ENCODE measurements around the gene EMX1. TPM values are rescaled to one million over a fixed set of nuclear protein-coding genes. Genes with fewer than 3 reads are reported as not detected.

EMX1 gene
- polyA plus RNA-seq, 1 experiment = not detected

DNA sequence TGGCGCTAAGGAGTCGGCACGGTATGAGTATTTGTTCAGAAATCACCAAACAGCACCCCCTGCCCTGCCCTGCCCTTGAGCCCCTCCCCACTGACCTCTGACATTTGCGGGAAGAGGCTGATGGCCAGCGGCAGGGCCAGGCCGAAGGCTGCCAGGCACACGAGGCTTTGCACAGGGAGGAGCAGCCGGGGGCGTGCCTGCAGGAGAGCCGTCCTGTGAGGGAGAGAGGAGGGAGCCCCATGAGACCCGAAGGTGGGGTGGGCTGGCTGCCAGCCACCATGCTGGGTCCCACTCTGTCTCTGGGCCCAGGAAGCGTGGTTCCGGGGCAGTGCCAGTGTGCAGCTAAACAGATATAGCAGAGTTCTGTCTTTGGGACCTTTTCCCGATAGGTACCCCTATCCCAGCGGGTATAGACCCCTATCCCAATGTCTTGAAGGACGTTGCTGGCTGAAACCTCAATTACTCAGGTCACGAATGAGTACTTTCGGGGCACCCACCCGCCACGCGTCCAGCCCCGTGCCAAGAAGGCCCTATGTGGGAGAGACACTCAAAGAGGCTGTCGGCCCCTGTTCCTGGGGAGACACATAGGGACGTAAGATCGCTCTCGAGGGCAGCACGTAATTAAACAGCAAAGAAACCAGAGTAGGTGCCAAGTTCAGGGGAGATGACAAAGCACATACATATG, 43.9 kb downstream of the EMX1 start:
- no peaks in the 10 kb centered on the region for H3K27me3 ChIP-seq (ENCODE audit: control insufficient read depth, insufficient read depth, low read length)
- ChIA-PET POLR2A (no interaction called here), CTCF (no interaction called here)
- TF ChIP-seq CTCF (IDR thresholded peaks at IDR 0.05; ENCODE audit: low read depth, low read length) = no peak
- H3K4me3 ChIP-seq (ENCODE audit: low read depth, low read length) = no peak overlapping the region
- DNase-seq (ENCODE audit: low read depth, low spot score) = no peak
- no peak overlapping the region for H3K27ac ChIP-seq (ENCODE audit: low read depth, low read length)
- H3K9me3 ChIP-seq (ENCODE audit: control insufficient read depth, insufficient read depth, low read length) = no peaks in the 10 kb centered on the region

- TF ChIP-seq CTCF (IDR thresholded peaks at IDR 0.05; ENCODE audit: low read depth, low read length) = no peak
- H3K9me3 ChIP-seq (ENCODE audit: control insufficient read depth, insufficient read depth, low read length) = no peaks in the 10 kb centered on the region
- H3K27me3 ChIP-seq (ENCODE audit: control insufficient read depth, insufficient read depth, low read length) = no peaks in the 10 kb centered on the region
- H3K27ac ChIP-seq (ENCODE audit: low read depth, low read length) = no peak overlapping the region
- POLR2A ChIA-PET = no interaction called here
- CTCF ChIA-PET = interaction anchor here (1.2 kb wide), 1 partner anchor 68 kb away, joined by 4 read pairs; no protein-coding TSS in a partner anchor
- H3K4me3 ChIP-seq (ENCODE audit: low read depth, low read length) = no peak overlapping the region
- DNase-seq (ENCODE audit: low read depth, low spot score) = no peak
These were observed 44.6 kb downstream of the EMX1 start for GRCh38 chr2:72961853-72962468.

DNA sequence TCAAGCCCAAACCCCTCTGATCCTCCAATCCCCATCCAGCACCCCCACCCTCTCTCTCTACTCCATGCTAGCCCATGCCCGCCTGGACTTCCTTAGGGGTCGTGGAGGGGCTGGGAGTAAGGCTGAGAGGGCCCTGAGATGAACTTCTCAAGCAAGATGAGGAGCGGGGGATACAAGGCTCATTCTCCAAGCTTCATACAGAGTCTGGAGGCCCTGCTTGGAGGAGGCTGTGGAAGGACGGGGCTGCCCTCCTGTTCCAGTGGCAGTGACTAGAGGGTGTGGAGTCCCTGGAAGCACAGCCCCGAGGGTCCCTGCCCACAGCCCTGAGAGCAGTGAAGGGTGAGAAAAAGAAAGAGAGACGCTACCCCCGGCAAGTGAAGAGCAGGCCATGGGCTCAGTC, 45.6 kb downstream of the EMX1 start:
- ChIA-PET POLR2A (no interaction called here), CTCF (interaction anchor here (1.2 kb wide), 1 partner anchor 69 kb away, joined by 4 read pairs; no protein-coding TSS in a partner anchor)
- no peak for TF ChIP-seq CTCF (IDR thresholded peaks at IDR 0.05; ENCODE audit: low read depth, low read length)
- Histone ChIP-seq H3K27me3 (ENCODE audit: control insufficient read depth, insufficient read depth, low read length) (no peaks in the 10 kb centered on the region), H3K4me3 (ENCODE audit: low read depth, low read length) (no peak overlapping the region), H3K9me3 (ENCODE audit: control insufficient read depth, insufficient read depth, low read length) (no peaks in the 10 kb centered on the region), H3K27ac (ENCODE audit: low read depth, low read length) (no peak overlapping the region)
- DNase-seq (ENCODE audit: low read depth, low spot score) = no peak

DNA sequence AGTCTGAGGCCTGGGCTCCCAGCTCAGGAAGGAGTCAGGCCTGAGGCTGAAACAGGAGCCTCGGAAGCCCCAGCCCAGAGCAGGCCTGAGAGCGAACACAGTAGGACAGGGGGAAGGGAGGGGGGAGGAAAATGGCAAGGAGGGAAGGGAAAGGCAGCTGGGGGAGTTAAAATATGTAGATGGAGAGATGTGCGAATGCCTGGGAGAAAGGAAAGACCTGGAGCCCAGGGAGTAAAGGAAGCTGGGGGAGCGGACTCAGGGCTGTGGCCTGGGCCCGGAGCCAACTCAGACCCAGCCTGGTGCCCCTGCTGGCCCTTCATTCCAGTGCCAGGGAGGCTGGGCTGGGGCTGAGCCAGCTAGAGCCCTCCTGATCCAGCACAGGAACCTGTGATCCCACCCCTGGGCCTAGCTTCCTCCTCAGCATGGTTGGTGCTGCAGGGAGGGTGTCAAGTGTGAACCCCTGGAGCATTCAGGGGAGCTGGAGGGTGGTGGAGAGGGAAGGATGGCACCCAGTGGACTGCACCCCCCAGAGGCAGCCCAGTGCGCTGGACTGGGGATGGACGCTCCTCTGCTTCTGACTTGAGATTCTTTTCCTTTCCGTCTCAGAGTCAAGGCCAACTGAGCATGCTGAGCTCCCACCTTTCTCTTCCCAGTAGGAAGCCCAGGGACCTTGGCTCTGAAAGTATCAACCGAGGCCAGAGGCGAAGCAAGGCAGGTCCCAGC, 46.3 kb downstream of the EMX1 start:
- no peaks in the 10 kb centered on the region for H3K27me3 ChIP-seq (ENCODE audit: control insufficient read depth, insufficient read depth, low read length)
- CTCF ChIA-PET = interaction anchor here (1.0 to 1.3 kb wide), 3 partner anchors 10 to 70 kb away, joined by 3 to 5 read pairs (median 4); no protein-coding TSS in a partner anchor
- DNase-seq (ENCODE audit: low read depth, low spot score) = no peak
- H3K9me3 ChIP-seq (ENCODE audit: control insufficient read depth, insufficient read depth, low read length) = no peaks in the 10 kb centered on the region
- no peak overlapping the region for H3K27ac ChIP-seq (ENCODE audit: low read depth, low read length)
- TF ChIP-seq CTCF (IDR thresholded peaks at IDR 0.05; ENCODE audit: low read depth, low read length) = no peak
- POLR2A ChIA-PET = no interaction called here
- H3K4me3 ChIP-seq (ENCODE audit: low read depth, low read length) = no peak overlapping the region

- DNase-seq (ENCODE audit: low read depth, low spot score) = no peak
- Histone ChIP-seq H3K27ac (ENCODE audit: low read depth, low read length) (no peak overlapping the region), H3K9me3 (ENCODE audit: control insufficient read depth, insufficient read depth, low read length) (no peaks in the 10 kb centered on the region), H3K27me3 (ENCODE audit: control insufficient read depth, insufficient read depth, low read length) (no peaks in the 10 kb centered on the region), H3K4me3 (ENCODE audit: low read depth, low read length) (no peak overlapping the region)
- TF ChIP-seq CTCF (IDR thresholded peaks at IDR 0.05; ENCODE audit: low read depth, low read length) = no peak
- ChIA-PET CTCF (interaction anchor here (1.0 to 1.3 kb wide), 2 partner anchors 10 to 11 kb away, joined by 3 to 5 read pairs; no protein-coding TSS in a partner anchor), POLR2A (no interaction called here)
These were observed 46.8 kb downstream of the EMX1 start for GRCh38 chr2:72964146-72964525.
